ENCODE measurements around the gene GRIPAP1. TPM values are rescaled to one million over a fixed set of nuclear protein-coding genes. Genes with fewer than 3 reads are reported as not detected.

The GRIPAP1 gene
- total and polyA plus RNA-seq, 12 donors: 16.2 to 34.1 (median 21.9) TPM

- TF ChIP-seq, protein P1, sequence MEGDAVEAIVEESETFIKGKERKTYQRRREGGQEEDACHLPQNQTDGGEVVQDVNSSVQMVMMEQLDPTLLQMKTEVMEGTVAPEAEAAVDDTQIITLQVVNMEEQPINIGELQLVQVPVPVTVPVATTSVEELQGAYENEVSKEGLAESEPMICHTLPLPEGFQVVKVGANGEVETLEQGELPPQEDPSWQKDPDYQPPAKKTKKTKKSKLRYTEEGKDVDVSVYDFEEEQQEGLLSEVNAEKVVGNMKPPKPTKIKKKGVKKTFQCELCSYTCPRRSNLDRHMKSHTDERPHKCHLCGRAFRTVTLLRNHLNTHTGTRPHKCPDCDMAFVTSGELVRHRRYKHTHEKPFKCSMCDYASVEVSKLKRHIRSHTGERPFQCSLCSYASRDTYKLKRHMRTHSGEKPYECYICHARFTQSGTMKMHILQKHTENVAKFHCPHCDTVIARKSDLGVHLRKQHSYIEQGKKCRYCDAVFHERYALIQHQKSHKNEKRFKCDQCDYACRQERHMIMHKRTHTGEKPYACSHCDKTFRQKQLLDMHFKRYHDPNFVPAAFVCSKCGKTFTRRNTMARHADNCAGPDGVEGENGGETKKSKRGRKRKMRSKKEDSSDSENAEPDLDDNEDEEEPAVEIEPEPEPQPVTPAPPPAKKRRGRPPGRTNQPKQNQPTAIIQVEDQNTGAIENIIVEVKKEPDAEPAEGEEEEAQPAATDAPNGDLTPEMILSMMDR (IDR thresholded peaks at IDR 0.05): peak in 1 of 9 donors; percentile 13
- Histone ChIP-seq H3K36me3 (peaks cover 0 to 46% (median 0%) of the 10 kb centered on the region in 9 donors), H3K9me3 (peaks cover 0 to 14% (median 0%) of the 10 kb centered on the region in 11 donors), H3K27ac (peak overlapping the region in 9 of 10 donors; percentile 42 to 99 (median 68)), H3K27me3 (no peaks in the 10 kb centered on the region), H3K4me3 (peak overlapping the region in 7 of 10 donors; percentile 3 to 92 (median 78)), H3K4me1 (peaks cover 0 to 35% (median 15%) of the 10 kb centered on the region in 9 donors)
- WGBS, 2 donors: 10 to 13% methylated on average over 8 of the region's 9 CpGs
- DNase-seq (peak; percentile 46 to 63), ATAC-seq (peak in 5 of 8 donors; percentile 4 to 38 (median 8))
- intact Hi-C loops (cut with DNase I): loop anchor here in 7 of 10 donors (5.0 to 10.0 kb wide), 5 partner anchors 37 to 85 kb away; partner anchors contain the start of genes GRIPAP1 (in 3 of the 7), KCND1 (in 2 of the 7), OTUD5 (in 1 of the 7) and WDR45 (in 1 of the 7)
These were observed 37.7 kb upstream of the GRIPAP1 start for GRCh38 chrX:49039598-49040375.

- 92 to 94% methylated on average over 14 to 15 of the region's 15 CpGs for whole genome bisulfite sequencing, 2 donors
- no peak for ATAC-seq
- Histone ChIP-seq H3K9me3 (peaks cover 0 to 3% (median 0%) of the 10 kb centered on the region in 11 donors), H3K4me3 (no peak overlapping the region), H3K4me1 (peaks cover 0 to 41% (median 15%) of the 10 kb centered on the region in 9 donors), H3K36me3 (peaks cover 0 to 64% (median 8%) of the 10 kb centered on the region in 9 donors), H3K27me3 (no peaks in the 10 kb centered on the region), H3K27ac (no peak overlapping the region)
- TF ChIP-seq, protein P1 (IDR thresholded peaks at IDR 0.05): no peak
- no peak for DNase-seq
- intact Hi-C loops (cut with DNase I): loop anchor here in 1 of 10 donors (5.0 kb wide), 1 partner anchor 36 kb away; the partner anchor contains the start of gene GRIPAP1
These were observed 35.9 kb upstream of the GRIPAP1 start for GRCh38 chrX:49037883-49038475.

DNA sequence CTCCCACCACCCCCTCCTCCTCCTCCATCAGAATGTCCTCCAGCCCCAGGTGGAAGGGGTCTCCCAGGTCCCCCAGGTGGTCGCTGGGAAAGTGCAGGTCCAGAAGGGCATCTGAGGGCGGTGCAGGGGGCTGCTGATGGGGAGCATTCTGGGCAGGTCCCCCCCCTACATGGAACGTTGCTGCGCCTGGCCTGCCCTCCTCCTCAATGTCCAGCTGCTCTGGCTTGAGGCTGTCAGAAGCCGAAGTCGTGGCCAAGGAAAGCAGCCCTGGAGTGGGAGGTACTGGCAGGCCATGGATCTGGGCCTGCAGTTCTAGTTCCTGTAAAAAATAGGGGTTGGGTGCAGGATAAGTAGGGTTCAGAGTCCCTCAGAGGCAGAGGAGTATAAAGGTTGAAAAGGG lies 28.2 kb upstream of the GRIPAP1 start:
- no peak overlapping the region for H3K27ac ChIP-seq
- 77 to 85% methylated on average over 5 to 6 of the region's 6 CpGs for WGBS, 2 donors
- H3K9me3 ChIP-seq: no peaks in the 10 kb centered on the region
- peaks cover 0 to 74% (median 8%) of the 10 kb centered on the region in 9 donors for H3K36me3 ChIP-seq
- H3K4me3 ChIP-seq: no peak overlapping the region
- TF ChIP-seq, protein P1 (IDR thresholded peaks at IDR 0.05): no peak
- peaks cover 0 to 6% (median 0%) of the 10 kb centered on the region in 9 donors for H3K4me1 ChIP-seq
- no peaks in the 10 kb centered on the region for H3K27me3 ChIP-seq
- no peak for DNase-seq
- ATAC-seq: peak in 5 of 8 donors; percentile 16 to 56 (median 41)
- intact Hi-C loops (cut with DNase I): no loop called here

DNA sequence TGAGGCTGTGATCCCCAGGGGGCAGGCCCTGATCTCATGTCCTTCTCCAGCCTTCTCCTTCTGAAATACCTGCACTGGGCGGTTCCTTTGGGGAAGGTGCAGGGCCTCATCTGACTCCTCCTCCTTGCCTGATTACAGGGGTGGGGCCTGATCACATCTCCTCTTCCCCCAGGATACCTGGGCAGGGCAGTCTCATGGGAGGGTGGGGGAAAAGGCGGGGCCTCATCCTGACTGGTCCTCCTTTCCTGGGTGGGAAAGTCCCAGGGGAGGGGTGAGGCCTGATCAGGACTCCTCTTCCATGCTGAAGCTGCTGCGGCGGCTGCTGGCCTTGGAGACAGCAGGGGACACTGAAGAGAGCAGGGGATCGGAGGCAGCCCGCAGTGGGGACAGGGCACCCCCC lies 27.8 kb upstream of the GRIPAP1 start:
- intact Hi-C loops (cut with DNase I): no loop called here
- peaks cover 0 to 75% (median 8%) of the 10 kb centered on the region in 9 donors for H3K36me3 ChIP-seq
- ATAC-seq: peak in 2 of 8 donors; percentile 16 to 36

More for the DNA sequence above, 27.8 kb upstream of the GRIPAP1 start:
- 94 to 100% methylated on average over 4 to 6 of the region's 6 CpGs for WGBS, 2 donors
- no peak overlapping the region for H3K4me3 ChIP-seq
- H3K27me3 ChIP-seq: no peaks in the 10 kb centered on the region
- no peaks in the 10 kb centered on the region for H3K9me3 ChIP-seq
- TF ChIP-seq, protein P1 (IDR thresholded peaks at IDR 0.05): no peak
- no peak overlapping the region for H3K27ac ChIP-seq
- peaks cover 0 to 6% (median 0%) of the 10 kb centered on the region in 9 donors for H3K4me1 ChIP-seq
- no peak for DNase-seq
